SJSA1 (cell line): ENCODE data around the gene SPOCK1. TPM values are rescaled to one million over a fixed set of nuclear protein-coding genes. Genes with fewer than 3 reads are reported as not detected.

Experiments used
- DNase-seq, 2 experiments: peaks; one replicate each; pipeline ENCODE4 v3.0.0-alpha.2; 2015 to 2020; ENCODE audit warnings: low spot score in 2 of 2, low read depth in 1 of 2
- H3K27ac ChIP-seq: fragments of 250-450 bp; sonication (Bioruptor Pico); 2 replicates; pipeline ENCODE4 v1.5.1; 2020; ENCODE audit warnings: mild to moderate bottlenecking, moderate library complexity
- H3K27me3 ChIP-seq: fragments of 250-450 bp; sonication (Bioruptor Pico); replicated peaks from 2 replicates; pipeline ENCODE4 v1.5.1; 2020; ENCODE audit warnings: mild to moderate bottlenecking, moderate library complexity
- H3K36me3 ChIP-seq: fragments of 250-450 bp; sonication (Bioruptor Pico); 2 replicates; pipeline ENCODE4 v1.5.1; 2020; ENCODE audit warnings: mild to moderate bottlenecking
- H3K4me1 ChIP-seq: fragments of 250-450 bp; sonication (Bioruptor Pico); replicated peaks from 2 replicates; pipeline ENCODE4 v1.6.1; 2021; ENCODE audit warnings: mild to moderate bottlenecking
- H3K4me3 ChIP-seq: fragments of 250-450 bp; sonication (Bioruptor Pico); 2 replicates; pipeline ENCODE4 v1.5.1; 2020; ENCODE audit warnings: mild to moderate bottlenecking
- H3K9me3 ChIP-seq: fragments of 250-450 bp; sonication (Bioruptor Pico); replicated peaks from 2 replicates; pipeline ENCODE4 v1.5.1; 2020; ENCODE audit warnings: mild to moderate bottlenecking
- total RNA-seq: library from RNA; depleted of rRNA; stranded (reverse); fragments of >200 nt; shearing (Covaris generic); gene quantifications from 2 replicates; pipeline ENCODE4 v1.2.3, GENCODE V29; 2014

SPOCK1 gene
- total RNA-seq, 1 experiment from 2014 or later, result 0.95 TPM

GRCh38 chr5:137205231-137206027 lies 293.7 kb downstream of the SPOCK1 start:
- Histone ChIP-seq H3K36me3 (no peaks in the 10 kb centered on the region), H3K4me1 (peaks cover 41% of the 10 kb centered on the region), H3K27ac (peak overlapping the region; percentile 58), H3K9me3 (no peaks in the 10 kb centered on the region), H3K4me3 (no peak overlapping the region), H3K27me3 (no peaks in the 10 kb centered on the region)
- peak in 1 of 2 experiments; percentile 75 for DNase-seq

GRCh38 chr5:137203011-137203632 lies 296.0 kb downstream of the SPOCK1 start:
- DNase-seq, result no peak
- H3K9me3 ChIP-seq, result no peaks in the 10 kb centered on the region
- H3K4me1 ChIP-seq, result peaks cover 45% of the 10 kb centered on the region
- no peaks in the 10 kb centered on the region for H3K27me3 ChIP-seq
- H3K36me3 ChIP-seq, result no peaks in the 10 kb centered on the region
- H3K27ac ChIP-seq, result no peak overlapping the region
- no peak overlapping the region for H3K4me3 ChIP-seq

GRCh38 chr5:137201876-137202275 lies 297.2 kb downstream of the SPOCK1 start:
- no peak overlapping the region for H3K27ac ChIP-seq
- no peaks in the 10 kb centered on the region for H3K9me3 ChIP-seq
- H3K4me3 ChIP-seq, result no peak overlapping the region
- peaks cover 44% of the 10 kb centered on the region for H3K4me1 ChIP-seq
- no peaks in the 10 kb centered on the region for H3K36me3 ChIP-seq
- H3K27me3 ChIP-seq, result no peaks in the 10 kb centered on the region
- DNase-seq, result no peak

- no peak overlapping the region; the same call in 1 of the 2 replicates for H3K27ac ChIP-seq
- no peak for DNase-seq
Measured at GRCh38 chr5:137200906-137201700, 298.0 kb downstream of the SPOCK1 start.

GRCh38 chr5:137199966-137200365 lies 299.2 kb downstream of the SPOCK1 start:
- no peaks in the 10 kb centered on the region for H3K36me3 ChIP-seq
- DNase-seq, result peak; percentile 76 to 80
- H3K27ac ChIP-seq, result no peak overlapping the region
- H3K9me3 ChIP-seq, result no peaks in the 10 kb centered on the region
- H3K4me1 ChIP-seq, result peaks cover 25% of the 10 kb centered on the region
- H3K27me3 ChIP-seq, result no peaks in the 10 kb centered on the region
- no peak overlapping the region for H3K4me3 ChIP-seq

More at GRCh38 chr5:137200906-137201700, 298.0 kb downstream of the SPOCK1 start:
- Histone ChIP-seq H3K36me3 (no peaks in the 10 kb centered on the region), H3K27me3 (no peaks in the 10 kb centered on the region), H3K9me3 (no peaks in the 10 kb centered on the region), H3K4me1 (peaks cover 37% of the 10 kb centered on the region), H3K4me3 (no peak overlapping the region)

GRCh38 chr5:137199201-137199600 lies 299.9 kb downstream of the SPOCK1 start:
- H3K9me3 ChIP-seq, result no peaks in the 10 kb centered on the region
- H3K4me1 ChIP-seq, result peaks cover 20% of the 10 kb centered on the region
- H3K36me3 ChIP-seq, result no peaks in the 10 kb centered on the region
- no peak for DNase-seq
- no peaks in the 10 kb centered on the region for H3K27me3 ChIP-seq
- no peak overlapping the region for H3K27ac ChIP-seq
- no peak overlapping the region for H3K4me3 ChIP-seq

GRCh38 chr5:137195483-137195882 lies 303.6 kb downstream of the SPOCK1 start:
- no peaks in the 10 kb centered on the region for H3K27me3 ChIP-seq
- no peaks in the 10 kb centered on the region for H3K36me3 ChIP-seq
- DNase-seq, result no peak
- H3K9me3 ChIP-seq, result no peaks in the 10 kb centered on the region
- H3K27ac ChIP-seq, result no peak overlapping the region
- no peak overlapping the region for H3K4me3 ChIP-seq
- peaks cover 41% of the 10 kb centered on the region for H3K4me1 ChIP-seq

GRCh38 chr5:137194300-137194699 lies 304.8 kb downstream of the SPOCK1 start:
- H3K4me3 ChIP-seq, result no peak overlapping the region

GRCh38 chr5:137192293-137192743 lies 306.8 kb downstream of the SPOCK1 start:
- Histone ChIP-seq H3K27ac (peak overlapping the region; percentile 78), H3K27me3 (no peaks in the 10 kb centered on the region), H3K36me3 (no peaks in the 10 kb centered on the region), H3K4me1 (peaks cover 46% of the 10 kb centered on the region), H3K9me3 (no peaks in the 10 kb centered on the region), H3K4me3 (no peak overlapping the region)
- DNase-seq, result peak; percentile 98

More at GRCh38 chr5:137194300-137194699, 304.8 kb downstream of the SPOCK1 start:
- DNase-seq, result no peak
- Histone ChIP-seq H3K4me1 (peaks cover 41% of the 10 kb centered on the region), H3K27ac (no peak overlapping the region), H3K27me3 (no peaks in the 10 kb centered on the region), H3K36me3 (no peaks in the 10 kb centered on the region), H3K9me3 (no peaks in the 10 kb centered on the region)

- peak overlapping the region; percentile 78 for H3K27ac ChIP-seq
- H3K36me3 ChIP-seq, result no peaks in the 10 kb centered on the region
- peaks cover 55% of the 10 kb centered on the region for H3K4me1 ChIP-seq
- H3K4me3 ChIP-seq, result no peak overlapping the region
- H3K9me3 ChIP-seq, result no peaks in the 10 kb centered on the region
- DNase-seq, result no peak
- no peaks in the 10 kb centered on the region for H3K27me3 ChIP-seq
Measured at GRCh38 chr5:137191179-137191578, 307.9 kb downstream of the SPOCK1 start.

GRCh38 chr5:137190441-137190840 lies 308.7 kb downstream of the SPOCK1 start:
- peak in 1 of 2 experiments; percentile 64 for DNase-seq
- no peaks in the 10 kb centered on the region for H3K9me3 ChIP-seq
- H3K36me3 ChIP-seq, result no peaks in the 10 kb centered on the region
- H3K4me1 ChIP-seq, result peaks cover 55% of the 10 kb centered on the region
- peak overlapping the region; percentile 78 for H3K27ac ChIP-seq
- no peak overlapping the region for H3K4me3 ChIP-seq
- no peaks in the 10 kb centered on the region for H3K27me3 ChIP-seq

- no peak overlapping the region for H3K4me3 ChIP-seq
- H3K36me3 ChIP-seq, result no peaks in the 10 kb centered on the region
- H3K4me1 ChIP-seq, result peaks cover 55% of the 10 kb centered on the region
- peak in 1 of 2 experiments; percentile 55 for DNase-seq
- no peaks in the 10 kb centered on the region for H3K27me3 ChIP-seq
- no peaks in the 10 kb centered on the region for H3K9me3 ChIP-seq
- H3K27ac ChIP-seq, result peak overlapping the region; percentile 78
Measured at GRCh38 chr5:137190031-137190430, 309.1 kb downstream of the SPOCK1 start.

GRCh38 chr5:137188566-137188965 lies 310.6 kb downstream of the SPOCK1 start:
- H3K9me3 ChIP-seq, result no peaks in the 10 kb centered on the region
- no peak for DNase-seq
- peaks cover 55% of the 10 kb centered on the region for H3K4me1 ChIP-seq
- no peak overlapping the region for H3K4me3 ChIP-seq
- no peak overlapping the region for H3K27ac ChIP-seq
- H3K36me3 ChIP-seq, result no peaks in the 10 kb centered on the region
- no peaks in the 10 kb centered on the region for H3K27me3 ChIP-seq
